GM06990 (cell line): ENCODE results near the gene SORCS3.

Experiments
- DNase-seq: peaks from one replicate; pipeline ENCODE4 v3.0.0-alpha.2; 2011; ENCODE audit not compliant: insufficient read length; ENCODE audit errors: extremely low read depth
- H3K27me3 ChIP-seq: replicated peaks from 2 replicates; pipeline ENCODE4 v1.6.0; 2011; ENCODE audit warnings: low read length; ENCODE audit not compliant: control insufficient read depth, insufficient read depth
- H3K36me3 ChIP-seq: 2 replicates; pipeline ENCODE4 v1.5.1; 2011; ENCODE audit warnings: low read length; ENCODE audit not compliant: control insufficient read depth, insufficient read depth
- H3K4me3 ChIP-seq: replicated peaks from 2 replicates; pipeline ENCODE4 v1.5.1; 2011; ENCODE audit warnings: low read depth, mild to moderate bottlenecking, control low read depth, low read length
- CTCF ChIP-seq: IDR thresholded peaks from 2 replicates; pipeline ENCODE4 v1.5.1; 2011; ENCODE audit warnings: low read length, control low read depth, mild to moderate bottlenecking, inconsistent platforms; ENCODE audit not compliant: insufficient read depth, poor library complexity, severe bottlenecking

The SORCS3 gene

GRCh38 chr10:104931612-104932134, 290.6 kb downstream of the SORCS3 start:
- Histone ChIP-seq H3K4me3 (no peak overlapping the region), H3K27me3 (no peaks in the 10 kb centered on the region), H3K36me3 (no peaks in the 10 kb centered on the region)
- no peak for TF ChIP-seq CTCF
- no peak for DNase-seq

GRCh38 chr10:104935656-104936055, 294.6 kb downstream of the SORCS3 start:
- DNase-seq = no peak
- no peak for TF ChIP-seq CTCF
- Histone ChIP-seq H3K36me3 (no peaks in the 10 kb centered on the region), H3K27me3 (no peaks in the 10 kb centered on the region), H3K4me3 (no peak overlapping the region)

- no peaks in the 10 kb centered on the region for H3K27me3 ChIP-seq
- no peak overlapping the region for H3K4me3 ChIP-seq
- no peak for TF ChIP-seq CTCF
- no peaks in the 10 kb centered on the region for H3K36me3 ChIP-seq
- DNase-seq = no peak
Measured at GRCh38 chr10:104937567-104937966, 296.5 kb downstream of the SORCS3 start.

GRCh38 chr10:104938031-104938430, 296.9 kb downstream of the SORCS3 start:
- no peak for DNase-seq
- H3K27me3 ChIP-seq = no peaks in the 10 kb centered on the region
- no peak for TF ChIP-seq CTCF
- H3K4me3 ChIP-seq = no peak overlapping the region
- H3K36me3 ChIP-seq = no peaks in the 10 kb centered on the region

- no peak for TF ChIP-seq CTCF
- no peaks in the 10 kb centered on the region for H3K27me3 ChIP-seq
- DNase-seq = no peak
- H3K36me3 ChIP-seq = no peaks in the 10 kb centered on the region
- no peak overlapping the region for H3K4me3 ChIP-seq
Measured at GRCh38 chr10:104941662-104942061, 300.6 kb downstream of the SORCS3 start.

GRCh38 chr10:104947314-104947713, 306.2 kb downstream of the SORCS3 start:
- no peak for TF ChIP-seq CTCF
- Histone ChIP-seq H3K36me3 (no peaks in the 10 kb centered on the region), H3K4me3 (no peak overlapping the region), H3K27me3 (no peaks in the 10 kb centered on the region)
- DNase-seq = no peak
